Nephron (organoid): ENCODE measurements around the gene GNL1.
"Not testable (repeated sequence)": the region's sequence is repeated elsewhere in the genome, so short reads cannot be mapped to it uniquely, and the experiment has no call there.

Experiments
- H3K27ac Mint-ChIP-seq, 3 experiments: 2 replicates each; pipeline ENCODE4 v1.8.0; 2020; ENCODE audit warnings: mixed read lengths in 3 of 3, mild to moderate bottlenecking in 2 of 3, moderate library complexity in 1 of 3
- H3K27me3 Mint-ChIP-seq: 2 replicates; pipeline ENCODE4 v1.8.0; 2021; ENCODE audit warnings: low read depth, mild to moderate bottlenecking, moderate library complexity, mixed read lengths
- H3K36me3 Mint-ChIP-seq: 2 replicates; pipeline ENCODE4 v1.8.0; 2020; ENCODE audit warnings: low read depth, mixed read lengths
- H3K4me1 Mint-ChIP-seq: 2 replicates; pipeline ENCODE4 v1.8.0; 2020; ENCODE audit warnings: mixed read lengths
- H3K4me3 Mint-ChIP-seq, 3 experiments: 2 replicates each; pipeline ENCODE4 v1.8.0; 2020; ENCODE audit warnings: mild to moderate bottlenecking in 3 of 3, mixed read lengths in 3 of 3, moderate library complexity in 2 of 3
- H3K9me3 Mint-ChIP-seq: 2 replicates; pipeline ENCODE4 v1.8.0; 2020; ENCODE audit warnings: mixed read lengths
- CTCF ChIP-seq, 3 experiments: fragments of 200-600 bp; sonication (generic); IDR thresholded peaks; one replicate each; pipeline ENCODE4 v1.5.0; 2021; ENCODE audit warnings: antibody characterized with exemption in 3 of 3; ENCODE audit not compliant: unreplicated experiment in 3 of 3

Gene GNL1

GRCh38 chr6:30497714-30498113 lies 58.6 kb downstream of the GNL1 start:
- Mint-ChIP-seq H3K36me3 (no peaks in the 10 kb centered on the region), H3K4me1 (peaks cover 7% of the 10 kb centered on the region), H3K27ac (no peak overlapping the region), H3K9me3 (no peaks in the 10 kb centered on the region), H3K27me3 (no peaks in the 10 kb centered on the region), H3K4me3 (no peak overlapping the region)
- TF ChIP-seq CTCF (IDR thresholded peaks at IDR 0.05; ENCODE audit: unreplicated experiment in 3 of 3), result no peak

GRCh38 chr6:30497261-30497599 lies 59.1 kb downstream of the GNL1 start:
- not testable (repeated sequence) for H3K36me3 Mint-ChIP-seq, H3K27me3 Mint-ChIP-seq, H3K27ac Mint-ChIP-seq, H3K4me3 Mint-ChIP-seq, H3K9me3 Mint-ChIP-seq
- H3K4me1 Mint-ChIP-seq, result peaks cover 12% of the 10 kb centered on the region

- no peak overlapping the region for H3K27ac Mint-ChIP-seq
- H3K4me1 Mint-ChIP-seq, result peaks cover 14% of the 10 kb centered on the region
- H3K27me3 Mint-ChIP-seq, result no peaks in the 10 kb centered on the region
- H3K4me3 Mint-ChIP-seq, result no peak overlapping the region
- no peaks in the 10 kb centered on the region for H3K9me3 Mint-ChIP-seq
- peaks cover 11% of the 10 kb centered on the region for H3K36me3 Mint-ChIP-seq
- no peak for TF ChIP-seq CTCF (IDR thresholded peaks at IDR 0.05; ENCODE audit: unreplicated experiment in 3 of 3)
These were observed 60.3 kb downstream of the GNL1 start for GRCh38 chr6:30495993-30496392.

- H3K27ac Mint-ChIP-seq, H3K27me3 Mint-ChIP-seq, H3K4me3 Mint-ChIP-seq, H3K9me3 Mint-ChIP-seq: not testable (repeated sequence)
- Mint-ChIP-seq H3K4me1 (peaks cover 14% of the 10 kb centered on the region), H3K36me3 (peaks cover 17% of the 10 kb centered on the region)
These were observed 61.2 kb downstream of the GNL1 start for GRCh38 chr6:30495060-30495459.

GRCh38 chr6:30494291-30494861 lies 61.9 kb downstream of the GNL1 start:
- TF ChIP-seq CTCF (IDR thresholded peaks at IDR 0.05; ENCODE audit: unreplicated experiment in 3 of 3), result no peak
- Mint-ChIP-seq H3K9me3 (no peaks in the 10 kb centered on the region), H3K4me3 (peak overlapping the region in 1 of 3 experiments; percentile 39), H3K27me3 (peaks cover under 1% of the 10 kb centered on the region), H3K4me1 (peaks cover 16% of the 10 kb centered on the region), H3K36me3 (peaks cover 17% of the 10 kb centered on the region), H3K27ac (no peak overlapping the region)

GRCh38 chr6:30493643-30494250 lies 62.5 kb downstream of the GNL1 start:
- Mint-ChIP-seq H3K4me3 (peak overlapping the region in 2 of 3 experiments; percentile 24 to 39), H3K9me3 (no peaks in the 10 kb centered on the region), H3K27me3 (peaks cover 5% of the 10 kb centered on the region), H3K4me1 (peaks cover 20% of the 10 kb centered on the region), H3K36me3 (peaks cover 17% of the 10 kb centered on the region), H3K27ac (no peak overlapping the region)
- no peak for TF ChIP-seq CTCF (IDR thresholded peaks at IDR 0.05; ENCODE audit: unreplicated experiment in 3 of 3)
